MM.1S (cell line): ENCODE results near the gene ADGRV1.

Experiments
- DNase-seq: peaks from one replicate; pipeline ENCODE4 v3.0.0-alpha.2; 2015
- H2AFZ ChIP-seq: fragments of 300-600 bp; sonication (generic); 2 replicates; pipeline ENCODE4 v1.6.0; 2016; ENCODE audit warnings: antibody characterized with exemption, low read length
- H3F3A ChIP-seq: fragments of 300-600 bp; sonication (generic); 2 replicates; pipeline ENCODE4 v1.6.1; 2016; ENCODE audit warnings: mild to moderate bottlenecking, antibody characterized with exemption, low read length, moderate library complexity, mixed read lengths; ENCODE audit not compliant: insufficient read depth
- H3K27ac ChIP-seq: fragments of 300-600 bp; sonication (generic); 2 replicates; pipeline ENCODE4 v1.5.1; 2016; ENCODE audit warnings: mild to moderate bottlenecking, low read length
- H3K27me3 ChIP-seq: fragments of 300-600 bp; sonication (generic); replicated peaks from 2 replicates; pipeline ENCODE4 v1.6.0; 2016; ENCODE audit warnings: low read length; ENCODE audit not compliant: insufficient read depth
- H3K36me3 ChIP-seq: fragments of 300-600 bp; sonication (generic); replicated peaks from 2 replicates; pipeline ENCODE4 v1.6.1; 2016; ENCODE audit warnings: mild to moderate bottlenecking, low read length, mixed read lengths; ENCODE audit not compliant: insufficient read depth
- H3K4me1 ChIP-seq: fragments of 300-600 bp; sonication (generic); 2 replicates; pipeline ENCODE4 v1.6.1; 2016; ENCODE audit warnings: low read length, mixed read lengths
- H3K4me2 ChIP-seq: fragments of 300-600 bp; sonication (generic); 2 replicates; pipeline ENCODE4 v1.6.0; 2016; ENCODE audit warnings: low read depth, low read length
- H3K4me3 ChIP-seq: fragments of 300-600 bp; sonication (generic); 2 replicates; pipeline ENCODE4 v1.5.1; 2016; ENCODE audit warnings: low read length, mixed read lengths
- H3K79me2 ChIP-seq: fragments of 300-600 bp; sonication (generic); 2 replicates; pipeline ENCODE4 v1.6.1; 2016; ENCODE audit warnings: mixed run types, low read length, mixed read lengths
- H3K9ac ChIP-seq: fragments of 300-600 bp; sonication (generic); 2 replicates; pipeline ENCODE4 v1.6.1; 2016; ENCODE audit warnings: low read length, mixed read lengths
- H3K9me2 ChIP-seq: fragments of 300-600 bp; sonication (generic); replicated peaks from 2 replicates; pipeline ENCODE4 v1.6.1; 2016; ENCODE audit warnings: mild to moderate bottlenecking, low read length, mixed read lengths; ENCODE audit not compliant: insufficient read depth
- H3K9me3 ChIP-seq: fragments of 300-600 bp; sonication (generic); replicated peaks from 2 replicates; pipeline ENCODE4 v1.6.1; 2016; ENCODE audit warnings: mild to moderate bottlenecking, low read length, mixed read lengths; ENCODE audit not compliant: insufficient read depth
- H4K20me1 ChIP-seq: fragments of 300-600 bp; sonication (generic); 2 replicates; pipeline ENCODE4 v1.6.1; 2016; ENCODE audit warnings: mild to moderate bottlenecking, low read length, moderate library complexity, mixed read lengths; ENCODE audit not compliant: insufficient read depth
- CTCF ChIP-seq: fragments of 300-600 bp; sonication (generic); IDR thresholded peaks from 2 replicates; pipeline ENCODE4 v1.5.1; 2016; ENCODE audit warnings: antibody characterized with exemption, low read length, mixed read lengths
- EZH2 ChIP-seq: fragments of 300-600 bp; sonication (generic); optimal IDR thresholded peaks from 2 replicates; pipeline ENCODE3; 2017; ENCODE audit warnings: low read depth, mild to moderate bottlenecking, antibody characterized with exemption, low read length, mixed read lengths
- EZH2phosphoT487 ChIP-seq: fragments of 300-600 bp; sonication (generic); IDR thresholded peaks from 2 replicates; pipeline ENCODE4 v1.6.1; 2018; ENCODE audit warnings: antibody characterized with exemption, low read length

ADGRV1 gene

DNA sequence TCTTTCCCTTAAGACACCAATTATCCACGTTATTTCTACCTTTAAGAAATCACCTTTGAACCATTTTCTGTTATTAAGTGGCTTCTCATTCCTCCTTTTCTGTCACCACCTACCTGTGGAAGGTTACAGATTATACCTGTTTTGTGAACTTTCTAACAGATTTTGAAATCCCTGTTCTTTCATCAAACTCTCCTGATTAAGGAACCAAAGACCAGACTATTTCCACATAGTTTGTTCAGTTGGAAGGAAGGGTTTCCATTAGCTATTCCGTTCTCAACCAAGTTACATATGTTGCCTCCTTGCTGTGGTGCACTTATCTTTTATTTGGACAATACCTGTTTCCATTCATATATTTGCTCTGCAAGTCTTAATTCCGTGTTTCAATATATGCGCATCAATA is 343.6 kb downstream of the ADGRV1 start:
- H3K36me3 ChIP-seq: no peaks in the 10 kb centered on the region
- no peak overlapping the region for H3K27ac ChIP-seq
- H2AFZ ChIP-seq: no peak overlapping the region
- no peak overlapping the region for H3K9ac ChIP-seq
- no peak for TF ChIP-seq CTCF
- no peak for TF ChIP-seq EZH2
- no peak for TF ChIP-seq EZH2phosphoT487
- no peaks in the 10 kb centered on the region for H3K27me3 ChIP-seq
- no peaks in the 10 kb centered on the region for H3F3A ChIP-seq
- no peak for DNase-seq
- H3K9me3 ChIP-seq: no peaks in the 10 kb centered on the region
- H3K79me2 ChIP-seq: no peaks in the 10 kb centered on the region
- no peak overlapping the region for H3K4me2 ChIP-seq
- H4K20me1 ChIP-seq: no peaks in the 10 kb centered on the region
- H3K4me1 ChIP-seq: no peaks in the 10 kb centered on the region
- no peak overlapping the region for H3K4me3 ChIP-seq
- no peaks in the 10 kb centered on the region for H3K9me2 ChIP-seq

DNA sequence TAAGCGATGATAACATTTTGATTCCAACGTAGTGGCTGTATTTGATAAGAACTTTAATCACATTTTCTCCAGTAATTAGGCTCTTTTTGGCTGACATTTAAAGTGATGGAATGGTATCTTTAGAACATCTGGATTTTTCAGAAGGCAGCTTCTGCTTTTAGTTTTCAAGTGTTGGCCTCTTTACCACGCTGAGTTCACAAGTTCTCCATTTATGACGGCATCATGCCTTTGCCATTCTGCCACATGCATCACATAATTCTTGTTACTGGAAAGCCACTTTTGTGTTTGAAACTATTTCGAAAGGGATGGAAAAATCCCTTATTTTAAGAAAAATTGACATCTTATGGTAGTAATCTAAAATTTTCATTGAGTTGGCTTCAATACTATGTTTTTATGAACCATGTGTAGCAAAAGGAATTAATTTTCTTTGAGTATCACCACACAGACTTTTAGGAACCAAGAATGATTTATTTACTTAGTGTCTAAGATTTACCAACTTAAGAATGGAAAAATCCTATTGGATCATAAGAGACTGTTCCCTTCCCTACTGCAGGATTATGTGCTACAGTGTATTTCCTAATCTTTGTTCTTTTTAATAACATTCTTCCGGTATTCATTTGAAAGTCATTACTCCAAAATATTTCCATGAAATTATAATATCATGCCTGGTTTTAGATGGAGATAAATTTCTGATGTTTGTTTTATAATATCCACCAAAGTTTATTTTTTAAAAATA is 344.2 kb downstream of the ADGRV1 start:
- no peaks in the 10 kb centered on the region for H3K27me3 ChIP-seq
- H3K4me2 ChIP-seq: no peak overlapping the region
- no peaks in the 10 kb centered on the region for H4K20me1 ChIP-seq
- H3K9me3 ChIP-seq: no peaks in the 10 kb centered on the region
- DNase-seq: no peak
- no peaks in the 10 kb centered on the region for H3K4me1 ChIP-seq
- H3K79me2 ChIP-seq: no peaks in the 10 kb centered on the region
- H3K36me3 ChIP-seq: no peaks in the 10 kb centered on the region
- H3K9ac ChIP-seq: no peak overlapping the region
- H3K4me3 ChIP-seq: no peak overlapping the region
- no peaks in the 10 kb centered on the region for H3F3A ChIP-seq
- H2AFZ ChIP-seq: no peak overlapping the region
- H3K9me2 ChIP-seq: no peaks in the 10 kb centered on the region
- no peak overlapping the region for H3K27ac ChIP-seq
- TF ChIP-seq EZH2phosphoT487 (no peak), EZH2 (no peak), CTCF (no peak)

DNA sequence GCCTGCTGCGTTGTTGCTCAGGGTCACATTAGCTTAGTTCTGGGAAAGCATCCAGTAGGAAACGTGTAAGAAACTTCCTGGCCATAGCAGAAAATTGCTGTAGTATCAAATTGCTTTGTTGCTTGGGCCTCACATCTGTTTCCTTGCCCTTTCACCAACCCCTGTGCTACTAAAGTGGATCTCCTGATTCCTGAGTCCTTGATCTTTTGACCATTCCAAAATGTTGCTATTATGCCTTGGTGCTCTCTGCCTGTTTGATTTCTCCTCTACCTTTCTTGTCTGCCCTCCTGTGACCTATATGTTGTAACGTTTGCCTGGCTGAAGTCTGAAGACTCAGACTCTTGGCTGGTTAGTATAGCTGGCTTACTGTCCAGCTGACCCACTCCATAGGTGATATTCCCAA is 350.5 kb downstream of the ADGRV1 start:
- no peak overlapping the region for H3K4me2 ChIP-seq
- no peaks in the 10 kb centered on the region for H3K9me2 ChIP-seq
- H3K9ac ChIP-seq: no peak overlapping the region
- no peak overlapping the region for H3K27ac ChIP-seq
- H3K9me3 ChIP-seq: no peaks in the 10 kb centered on the region
- H4K20me1 ChIP-seq: no peaks in the 10 kb centered on the region
- H3K4me3 ChIP-seq: no peak overlapping the region
- no peak overlapping the region for H2AFZ ChIP-seq
- no peaks in the 10 kb centered on the region for H3K79me2 ChIP-seq
- no peaks in the 10 kb centered on the region for H3F3A ChIP-seq
- no peak for DNase-seq
- no peaks in the 10 kb centered on the region for H3K36me3 ChIP-seq
- no peaks in the 10 kb centered on the region for H3K4me1 ChIP-seq
- no peak for TF ChIP-seq EZH2
- no peak for TF ChIP-seq CTCF
- no peak for TF ChIP-seq EZH2phosphoT487
- H3K27me3 ChIP-seq: no peaks in the 10 kb centered on the region
